ENCODE measurements around the gene KCNH4.

- TF ChIP-seq, protein P1, sequence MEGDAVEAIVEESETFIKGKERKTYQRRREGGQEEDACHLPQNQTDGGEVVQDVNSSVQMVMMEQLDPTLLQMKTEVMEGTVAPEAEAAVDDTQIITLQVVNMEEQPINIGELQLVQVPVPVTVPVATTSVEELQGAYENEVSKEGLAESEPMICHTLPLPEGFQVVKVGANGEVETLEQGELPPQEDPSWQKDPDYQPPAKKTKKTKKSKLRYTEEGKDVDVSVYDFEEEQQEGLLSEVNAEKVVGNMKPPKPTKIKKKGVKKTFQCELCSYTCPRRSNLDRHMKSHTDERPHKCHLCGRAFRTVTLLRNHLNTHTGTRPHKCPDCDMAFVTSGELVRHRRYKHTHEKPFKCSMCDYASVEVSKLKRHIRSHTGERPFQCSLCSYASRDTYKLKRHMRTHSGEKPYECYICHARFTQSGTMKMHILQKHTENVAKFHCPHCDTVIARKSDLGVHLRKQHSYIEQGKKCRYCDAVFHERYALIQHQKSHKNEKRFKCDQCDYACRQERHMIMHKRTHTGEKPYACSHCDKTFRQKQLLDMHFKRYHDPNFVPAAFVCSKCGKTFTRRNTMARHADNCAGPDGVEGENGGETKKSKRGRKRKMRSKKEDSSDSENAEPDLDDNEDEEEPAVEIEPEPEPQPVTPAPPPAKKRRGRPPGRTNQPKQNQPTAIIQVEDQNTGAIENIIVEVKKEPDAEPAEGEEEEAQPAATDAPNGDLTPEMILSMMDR (IDR thresholded peaks at IDR 0.05) = no peak
- no peak for TF ChIP-seq POLR2A (IDR thresholded peaks at IDR 0.05)
These were observed 887 bp upstream of the KCNH4 start for GRCh38 chr17:42181851-42182207.

Measured in tibial nerve (tissue), 3 donors.